Mesothelial cell of epicardium (in vitro differentiated cells): ENCODE data around the gene PDZD4. TPM values are rescaled to one million over a fixed set of nuclear protein-coding genes. Genes with fewer than 3 reads are reported as not detected.

ENCODE experiments used
- DNase-seq, 2 experiments: peaks; one replicate each; pipeline ENCODE4 v3.0.0; 2021; ENCODE audit warnings: low spot score in 2 of 2; ENCODE audit not compliant: unreplicated experiment in 2 of 2
- H3K27ac Mint-ChIP-seq: 2 replicates; pipeline ENCODE4 v1.8.0; 2021; ENCODE audit warnings: mixed read lengths
- H3K27me3 Mint-ChIP-seq: 2 replicates; pipeline ENCODE4 v1.8.0; 2021; ENCODE audit warnings: low read depth, mixed read lengths
- H3K36me3 Mint-ChIP-seq: 2 replicates; pipeline ENCODE4 v1.8.0; 2021; ENCODE audit warnings: mixed read lengths
- H3K4me1 Mint-ChIP-seq: 2 replicates; pipeline ENCODE4 v1.8.0; 2021; ENCODE audit warnings: mixed read lengths
- H3K4me3 Mint-ChIP-seq: 2 replicates; pipeline ENCODE4 v1.8.0; 2021; ENCODE audit warnings: mild to moderate bottlenecking, moderate library complexity, mixed read lengths
- H3K9me3 Mint-ChIP-seq: 2 replicates; pipeline ENCODE4 v1.8.0; 2021; ENCODE audit warnings: mixed read lengths
- total RNA-seq: library from RNA; stranded (reverse); gene quantifications from 3 replicates; pipeline ENCODE4 v1.2.1, GENCODE V29; 2021
- TF ChIP-seq, protein P1 (sequence below): fragments of 200-600 bp; sonication (generic); IDR thresholded peaks from one replicate; pipeline ENCODE4 v1.5.0; 2021; ENCODE audit warnings: antibody characterized with exemption; ENCODE audit not compliant: unreplicated experiment

The PDZD4 gene
- total RNA-seq, 1 donor from 2014 or later: 7.6 TPM

DNA sequence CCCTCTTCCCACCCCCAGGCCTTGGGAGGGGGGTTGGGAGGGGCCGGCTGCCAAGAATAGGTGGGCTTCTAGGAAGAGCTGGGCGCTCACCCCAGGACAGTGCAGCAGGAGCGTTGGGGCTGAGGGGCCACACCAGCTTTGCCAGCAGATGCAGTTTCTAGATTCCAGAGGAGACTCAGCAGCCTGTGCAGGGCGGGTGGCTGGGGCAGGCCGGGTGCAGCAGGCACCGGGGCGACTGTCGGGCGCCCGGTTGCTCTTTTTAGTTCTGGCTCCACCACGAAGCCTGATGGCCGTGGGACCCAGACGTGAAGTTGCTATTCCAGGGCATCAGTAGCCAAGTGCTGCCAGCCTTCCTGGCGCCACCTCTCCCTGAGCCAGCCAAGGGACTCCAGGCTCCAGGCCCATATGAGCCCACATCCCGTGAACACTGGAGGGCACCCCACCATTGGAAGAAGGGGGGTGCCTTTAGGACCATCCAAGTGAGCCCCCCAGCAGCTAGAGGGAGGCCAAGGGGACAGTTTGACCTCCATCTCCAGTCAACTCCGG is 30.1 kb downstream of the PDZD4 start:
- H3K9me3 Mint-ChIP-seq: no peaks in the 10 kb centered on the region
- DNase-seq: no peak
- H3K27ac Mint-ChIP-seq: no peak overlapping the region
- H3K4me3 Mint-ChIP-seq: no peak overlapping the region
- no peaks in the 10 kb centered on the region for H3K36me3 Mint-ChIP-seq
- TF ChIP-seq, protein P1, sequence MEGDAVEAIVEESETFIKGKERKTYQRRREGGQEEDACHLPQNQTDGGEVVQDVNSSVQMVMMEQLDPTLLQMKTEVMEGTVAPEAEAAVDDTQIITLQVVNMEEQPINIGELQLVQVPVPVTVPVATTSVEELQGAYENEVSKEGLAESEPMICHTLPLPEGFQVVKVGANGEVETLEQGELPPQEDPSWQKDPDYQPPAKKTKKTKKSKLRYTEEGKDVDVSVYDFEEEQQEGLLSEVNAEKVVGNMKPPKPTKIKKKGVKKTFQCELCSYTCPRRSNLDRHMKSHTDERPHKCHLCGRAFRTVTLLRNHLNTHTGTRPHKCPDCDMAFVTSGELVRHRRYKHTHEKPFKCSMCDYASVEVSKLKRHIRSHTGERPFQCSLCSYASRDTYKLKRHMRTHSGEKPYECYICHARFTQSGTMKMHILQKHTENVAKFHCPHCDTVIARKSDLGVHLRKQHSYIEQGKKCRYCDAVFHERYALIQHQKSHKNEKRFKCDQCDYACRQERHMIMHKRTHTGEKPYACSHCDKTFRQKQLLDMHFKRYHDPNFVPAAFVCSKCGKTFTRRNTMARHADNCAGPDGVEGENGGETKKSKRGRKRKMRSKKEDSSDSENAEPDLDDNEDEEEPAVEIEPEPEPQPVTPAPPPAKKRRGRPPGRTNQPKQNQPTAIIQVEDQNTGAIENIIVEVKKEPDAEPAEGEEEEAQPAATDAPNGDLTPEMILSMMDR: no peak
- no peaks in the 10 kb centered on the region for H3K27me3 Mint-ChIP-seq
- peaks cover 16% of the 10 kb centered on the region for H3K4me1 Mint-ChIP-seq

DNA sequence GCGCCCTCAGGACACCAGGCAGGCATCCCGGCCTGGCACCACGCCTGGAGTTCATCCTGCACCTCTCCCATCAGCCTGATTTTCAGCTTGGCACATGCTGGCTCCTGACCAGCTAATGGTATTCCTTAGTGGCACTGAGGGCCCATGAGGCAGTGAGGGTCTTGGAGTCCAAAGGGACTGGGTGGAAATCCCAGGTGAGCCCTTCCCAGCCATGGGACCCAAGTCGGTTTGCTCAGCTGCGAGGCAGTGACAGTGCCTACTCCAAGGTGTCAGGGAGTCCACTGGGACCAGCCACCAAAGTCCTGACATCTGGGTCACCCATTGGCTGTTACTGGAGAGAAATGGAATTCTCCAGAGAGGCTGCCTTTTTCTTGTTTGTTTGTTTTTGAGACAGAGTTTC is 31.0 kb downstream of the PDZD4 start:
- TF ChIP-seq, protein P1: no peak
- Mint-ChIP-seq H3K4me1 (peaks cover 18% of the 10 kb centered on the region), H3K36me3 (no peaks in the 10 kb centered on the region), H3K27ac (no peak overlapping the region), H3K4me3 (no peak overlapping the region), H3K9me3 (no peaks in the 10 kb centered on the region), H3K27me3 (no peaks in the 10 kb centered on the region)
- no peak for DNase-seq

DNA sequence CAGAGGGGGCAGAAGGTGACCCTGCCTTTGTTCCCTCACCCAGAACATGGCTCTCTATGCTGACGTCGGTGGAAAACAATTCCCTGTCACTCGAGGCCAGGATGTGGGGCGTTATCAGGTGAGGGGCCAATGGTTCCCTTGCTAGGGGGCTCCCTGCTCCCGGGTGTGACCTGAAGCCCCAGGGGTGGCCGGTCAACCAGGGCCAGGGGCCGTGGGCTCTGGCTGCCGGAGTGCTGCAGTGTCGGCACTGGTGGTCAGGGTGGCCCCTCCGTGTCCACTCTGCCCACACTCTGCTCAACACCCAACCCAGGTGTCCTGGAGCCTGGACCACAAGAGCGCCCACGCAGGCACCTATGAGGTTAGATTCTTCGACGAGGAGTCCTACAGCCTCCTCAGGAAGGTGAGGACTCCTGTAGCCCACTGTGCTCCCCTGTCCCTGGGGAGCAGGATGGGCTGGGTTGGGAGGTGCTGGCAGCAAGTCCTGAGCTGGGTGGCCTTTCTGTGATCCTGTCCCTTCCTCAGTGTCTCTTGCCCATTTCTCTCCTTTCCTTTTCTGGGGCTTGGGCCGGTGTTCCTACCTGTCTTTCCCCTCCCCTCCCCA is 32.8 kb downstream of the PDZD4 start:
- peaks cover 3% of the 10 kb centered on the region for H3K36me3 Mint-ChIP-seq
- H3K27ac Mint-ChIP-seq: no peak overlapping the region
- no peaks in the 10 kb centered on the region for H3K27me3 Mint-ChIP-seq
- DNase-seq: no peak
- TF ChIP-seq, protein P1: no peak
- no peak overlapping the region for H3K4me3 Mint-ChIP-seq
- peaks cover 20% of the 10 kb centered on the region for H3K4me1 Mint-ChIP-seq
- peaks cover 5% of the 10 kb centered on the region for H3K9me3 Mint-ChIP-seq

DNA sequence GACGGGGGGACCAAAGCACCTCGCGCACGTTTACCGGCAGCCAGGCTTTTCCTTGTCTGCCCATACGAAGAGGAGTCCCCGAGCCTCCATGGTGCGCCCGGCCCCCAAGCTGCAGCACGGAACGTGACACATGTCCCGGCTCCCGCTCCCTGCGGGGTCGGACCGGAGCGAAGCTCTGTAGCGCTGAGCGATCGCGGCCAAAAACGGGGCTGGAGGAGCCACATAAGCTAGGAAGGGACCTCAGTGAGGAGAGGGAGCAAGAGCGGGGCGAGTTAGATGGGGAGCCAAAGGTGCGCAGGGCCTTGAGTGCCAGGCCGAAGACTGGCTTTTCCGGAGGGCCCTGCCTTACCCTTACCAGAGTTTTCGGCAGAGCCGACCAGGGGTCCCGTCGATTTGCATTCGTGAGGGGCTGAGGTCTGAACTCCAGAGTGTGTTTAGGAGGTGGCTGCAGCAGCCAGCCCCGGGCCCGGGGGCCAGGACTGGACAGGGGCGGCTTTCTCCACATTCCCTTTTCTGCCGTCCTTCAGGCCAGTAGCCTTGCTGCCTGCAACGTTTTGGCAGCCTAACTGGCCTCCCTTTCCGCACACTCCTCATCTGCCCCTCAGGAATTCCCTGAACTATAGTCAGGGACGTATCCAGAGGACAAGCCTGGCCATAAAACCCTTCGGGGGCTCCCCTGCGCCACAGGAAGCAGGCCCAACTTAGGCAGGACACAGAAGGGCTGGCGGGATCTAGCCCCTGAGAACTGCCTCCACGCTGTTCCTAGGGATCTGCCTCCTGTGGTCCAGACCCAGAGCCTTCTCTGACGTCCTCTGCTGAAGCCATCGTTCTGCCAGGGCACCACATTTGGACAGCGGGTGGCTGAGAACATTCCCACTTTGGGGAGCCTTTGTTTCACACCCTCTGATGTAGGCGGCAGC is 35.2 kb downstream of the PDZD4 start:
- H3K4me1 Mint-ChIP-seq: peaks cover 20% of the 10 kb centered on the region

More for the DNA sequence above, 35.2 kb downstream of the PDZD4 start:
- peak in 1 of 2 experiments; percentile 54 for DNase-seq
- H3K4me3 Mint-ChIP-seq: peak overlapping the region; percentile 89
- peaks cover 3% of the 10 kb centered on the region for H3K36me3 Mint-ChIP-seq
- H3K9me3 Mint-ChIP-seq: peaks cover 8% of the 10 kb centered on the region
- peak overlapping the region; percentile 97 for H3K27ac Mint-ChIP-seq
- H3K27me3 Mint-ChIP-seq: no peaks in the 10 kb centered on the region
- TF ChIP-seq, protein P1: no peak
